SK-N-SH (cell line): ENCODE results near the gene HLA-B.

ENCODE experiments used
- CHD2 ChIP-seq: fragments of 150-350 bp; IDR thresholded peaks from 2 replicates; pipeline ENCODE4 v1.6.1; 2018; ENCODE audit warnings: low read length; ENCODE audit not compliant: partially characterized antibody
- TAF1 ChIP-seq: IDR thresholded peaks from 2 replicates; pipeline ENCODE4 v1.6.1; 2012; ENCODE audit warnings: low read depth, mild to moderate bottlenecking, low read length, moderate library complexity, borderline replicate concordance
- TF ChIP-seq, protein P1 (sequence below): fragments of 200-600 bp; sonication (generic); IDR thresholded peaks from 2 replicates; pipeline ENCODE4 v1.6.1; 2017; ENCODE audit warnings: antibody characterized with exemption, mild to moderate bottlenecking, moderate library complexity

GRCh38 chr6:31358302-31358701 is 1.3 kb upstream of the HLA-B start:
- TF ChIP-seq TAF1 (no peak), CHD2 (no peak)
- TF ChIP-seq, protein P1, sequence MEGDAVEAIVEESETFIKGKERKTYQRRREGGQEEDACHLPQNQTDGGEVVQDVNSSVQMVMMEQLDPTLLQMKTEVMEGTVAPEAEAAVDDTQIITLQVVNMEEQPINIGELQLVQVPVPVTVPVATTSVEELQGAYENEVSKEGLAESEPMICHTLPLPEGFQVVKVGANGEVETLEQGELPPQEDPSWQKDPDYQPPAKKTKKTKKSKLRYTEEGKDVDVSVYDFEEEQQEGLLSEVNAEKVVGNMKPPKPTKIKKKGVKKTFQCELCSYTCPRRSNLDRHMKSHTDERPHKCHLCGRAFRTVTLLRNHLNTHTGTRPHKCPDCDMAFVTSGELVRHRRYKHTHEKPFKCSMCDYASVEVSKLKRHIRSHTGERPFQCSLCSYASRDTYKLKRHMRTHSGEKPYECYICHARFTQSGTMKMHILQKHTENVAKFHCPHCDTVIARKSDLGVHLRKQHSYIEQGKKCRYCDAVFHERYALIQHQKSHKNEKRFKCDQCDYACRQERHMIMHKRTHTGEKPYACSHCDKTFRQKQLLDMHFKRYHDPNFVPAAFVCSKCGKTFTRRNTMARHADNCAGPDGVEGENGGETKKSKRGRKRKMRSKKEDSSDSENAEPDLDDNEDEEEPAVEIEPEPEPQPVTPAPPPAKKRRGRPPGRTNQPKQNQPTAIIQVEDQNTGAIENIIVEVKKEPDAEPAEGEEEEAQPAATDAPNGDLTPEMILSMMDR, result no peak
